Gastrocnemius medialis (tissue), 4 donors: Measurements from ENCODE around the gene TYRO3. TPM values are rescaled to one million over a fixed set of nuclear protein-coding genes. Genes with fewer than 3 reads are reported as not detected.
A peak's percentile ranks its signal among the peaks of the same experiment; 100 is the strongest.

ENCODE experiments used
- ATAC-seq, 2 donors: fragments of 150-250 bp; one replicate each; pipeline ENCODE4 v1.9.1; 2016
- DNase-seq, 2 donors: peaks; one replicate each; pipeline ENCODE4 v3.0.0-alpha.2; 2019
- H3K27ac ChIP-seq, 4 donors: fragments of 200-600 bp; sonication (generic); 1 replicate in 1 of 4; 2 replicates in 3 of 4; pipeline ENCODE4 v1.5.1; 2016 to 2018; ENCODE audit warnings: mild to moderate bottlenecking in 2 of 4, moderate library complexity in 1 of 4
- H3K27me3 ChIP-seq, 3 donors: fragments of 200-600 bp; sonication (generic) in 2 of 3; 1 replicate in 1 of 3; 2 replicates in 2 of 3; pipeline versions ENCODE4 v1.5.1 to v1.6.0; 2016 to 2019; ENCODE audit warnings: mild to moderate bottlenecking in 1 of 3, moderate library complexity in 1 of 3
- H3K36me3 ChIP-seq, 2 donors: fragments of 200-600 bp; sonication (generic) in 1 of 2; one replicate each; pipeline ENCODE4 v1.5.1; 2017 to 2018
- H3K4me1 ChIP-seq, 2 donors: fragments of 200-600 bp; sonication (generic) in 1 of 2; one replicate each; pipeline ENCODE4 v1.5.1; 2016 to 2017; ENCODE audit warnings: mild to moderate bottlenecking in 2 of 2
- H3K4me3 ChIP-seq, 4 donors: fragments of 200-600 bp; sonication (generic) in 3 of 4; 1 replicate in 1 of 4; 2 replicates in 3 of 4; pipeline ENCODE4 v1.5.1; 2016 to 2019; ENCODE audit warnings: mild to moderate bottlenecking in 2 of 4
- H3K9me3 ChIP-seq, 3 donors: fragments of 200-600 bp; sonication (generic) in 2 of 3; 1 replicate in 1 of 3; 2 replicates in 2 of 3; pipeline ENCODE4 v1.5.1; 2016 to 2019
- POLR2A ChIP-seq, 2 donors: fragments of 450-650 bp; IDR thresholded peaks; one replicate each; pipeline ENCODE4 v1.6.1; 2017; ENCODE audit warnings: antibody characterized with exemption in 2 of 2, mild to moderate bottlenecking in 2 of 2, moderate library complexity in 2 of 2
- in situ Hi-C, 4 donors: fragments of 200-750 bp; cut with MboI; loops; one replicate each; pipeline versions ENCODE4 v1.15.0 to v1.8.0; 2017; ENCODE audit warnings: low sequenced_read_pairs in 4 of 4
- intact Hi-C: fragments of 100-400 bp; cut with DNase I; formaldehyde crosslinking; loops from one replicate; pipeline ENCODE4 v1.15.1; 2023; ENCODE audit warnings: low total_unique reads
- total RNA-seq, 4 donors: library from RNA; depleted of rRNA; stranded (reverse); fragments of >200 nt; gene quantifications; one replicate each; pipeline versions ENCODE4 v1.1.0 to v1.2.3, GENCODE V29; 2016
- TF ChIP-seq, protein P1 (sequence below), 5 experiments: fragments of 450-650 bp in 3 of 5; fragments of 200-600 bp in 2 of 5; sonication (generic) in 2 of 5; IDR thresholded peaks in 4 of 5; conservative IDR thresholded peaks in 1 of 5; 1 replicate in 4 of 5; 2 replicates in 1 of 5; pipeline ENCODE4 v1.5.1; 2016 to 2019; ENCODE audit warnings: antibody characterized with exemption in 5 of 5, mild to moderate bottlenecking in 3 of 5, moderate library complexity in 3 of 5

Gene TYRO3
- total RNA-seq, 4 donors from 2014 or later: 1.6 to 4.4 (median 2.4) TPM

DNA sequence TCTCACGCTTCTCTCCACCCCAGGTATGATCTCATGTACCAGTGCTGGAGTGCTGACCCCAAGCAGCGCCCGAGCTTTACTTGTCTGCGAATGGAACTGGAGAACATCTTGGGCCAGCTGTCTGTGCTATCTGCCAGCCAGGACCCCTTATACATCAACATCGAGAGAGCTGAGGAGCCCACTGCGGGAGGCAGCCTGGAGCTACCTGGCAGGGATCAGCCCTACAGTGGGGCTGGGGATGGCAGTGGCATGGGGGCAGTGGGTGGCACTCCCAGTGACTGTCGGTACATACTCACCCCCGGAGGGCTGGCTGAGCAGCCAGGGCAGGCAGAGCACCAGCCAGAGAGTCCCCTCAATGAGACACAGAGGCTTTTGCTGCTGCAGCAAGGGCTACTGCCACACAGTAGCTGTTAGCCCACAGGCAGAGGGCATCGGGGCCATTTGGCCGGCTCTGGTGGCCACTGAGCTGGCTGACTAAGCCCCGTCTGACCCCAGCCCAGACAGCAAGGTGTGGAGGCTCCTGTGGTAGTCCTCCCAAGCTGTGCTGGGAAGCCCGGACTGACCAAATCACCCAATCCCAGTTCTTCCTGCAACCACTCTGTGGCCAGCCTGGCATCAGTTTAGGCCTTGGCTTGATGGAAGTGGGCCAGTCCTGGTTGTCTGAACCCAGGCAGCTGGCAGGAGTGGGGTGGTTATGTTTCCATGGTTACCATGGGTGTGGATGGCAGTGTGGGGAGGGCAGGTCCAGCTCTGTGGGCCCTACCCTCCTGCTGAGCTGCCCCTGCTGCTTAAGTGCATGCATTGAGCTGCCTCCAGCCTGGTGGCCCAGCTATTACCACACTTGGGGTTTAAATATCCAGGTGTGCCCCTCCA, 19.1 kb downstream of the TYRO3 start:
- Histone ChIP-seq H3K27me3 (no peaks in the 10 kb centered on the region), H3K4me1 (no peaks in the 10 kb centered on the region), H3K27ac (no peak overlapping the region), H3K4me3 (no peak overlapping the region), H3K9me3 (no peaks in the 10 kb centered on the region), H3K36me3 (no peaks in the 10 kb centered on the region)
- in situ Hi-C loops (no loop called here), intact Hi-C loops (no loop called here)
- DNase-seq (no peak), ATAC-seq (no peak)
- TF ChIP-seq POLR2A (IDR thresholded peaks at IDR 0.05): no peak
- TF ChIP-seq, protein P1, sequence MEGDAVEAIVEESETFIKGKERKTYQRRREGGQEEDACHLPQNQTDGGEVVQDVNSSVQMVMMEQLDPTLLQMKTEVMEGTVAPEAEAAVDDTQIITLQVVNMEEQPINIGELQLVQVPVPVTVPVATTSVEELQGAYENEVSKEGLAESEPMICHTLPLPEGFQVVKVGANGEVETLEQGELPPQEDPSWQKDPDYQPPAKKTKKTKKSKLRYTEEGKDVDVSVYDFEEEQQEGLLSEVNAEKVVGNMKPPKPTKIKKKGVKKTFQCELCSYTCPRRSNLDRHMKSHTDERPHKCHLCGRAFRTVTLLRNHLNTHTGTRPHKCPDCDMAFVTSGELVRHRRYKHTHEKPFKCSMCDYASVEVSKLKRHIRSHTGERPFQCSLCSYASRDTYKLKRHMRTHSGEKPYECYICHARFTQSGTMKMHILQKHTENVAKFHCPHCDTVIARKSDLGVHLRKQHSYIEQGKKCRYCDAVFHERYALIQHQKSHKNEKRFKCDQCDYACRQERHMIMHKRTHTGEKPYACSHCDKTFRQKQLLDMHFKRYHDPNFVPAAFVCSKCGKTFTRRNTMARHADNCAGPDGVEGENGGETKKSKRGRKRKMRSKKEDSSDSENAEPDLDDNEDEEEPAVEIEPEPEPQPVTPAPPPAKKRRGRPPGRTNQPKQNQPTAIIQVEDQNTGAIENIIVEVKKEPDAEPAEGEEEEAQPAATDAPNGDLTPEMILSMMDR (IDR thresholded peaks at IDR 0.05 in 4 of 5, conservative IDR thresholded peaks at IDR 0.05 in 1 of 5): no peak

DNA sequence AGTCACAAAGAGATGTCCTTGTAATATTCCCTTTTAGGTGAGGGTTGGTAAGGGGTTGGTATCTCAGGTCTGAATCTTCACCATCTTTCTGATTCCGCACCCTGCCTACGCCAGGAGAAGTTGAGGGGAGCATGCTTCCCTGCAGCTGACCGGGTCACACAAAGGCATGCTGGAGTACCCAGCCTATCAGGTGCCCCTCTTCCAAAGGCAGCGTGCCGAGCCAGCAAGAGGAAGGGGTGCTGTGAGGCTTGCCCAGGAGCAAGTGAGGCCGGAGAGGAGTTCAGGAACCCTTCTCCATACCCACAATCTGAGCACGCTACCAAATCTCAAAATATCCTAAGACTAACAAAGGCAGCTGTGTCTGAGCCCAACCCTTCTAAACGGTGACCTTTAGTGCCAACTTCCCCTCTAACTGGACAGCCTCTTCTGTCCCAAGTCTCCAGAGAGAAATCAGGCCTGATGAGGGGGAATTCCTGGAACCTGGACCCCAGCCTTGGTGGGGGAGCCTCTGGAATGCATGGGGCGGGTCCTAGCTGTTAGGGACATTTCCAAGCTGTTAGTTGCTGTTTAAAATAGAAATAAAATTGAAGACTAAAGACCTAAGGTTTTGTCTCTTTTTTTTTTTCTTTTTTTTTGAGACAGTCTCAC, 19.8 kb downstream of the TYRO3 start:
- no peaks in the 10 kb centered on the region for H3K27me3 ChIP-seq
- no peak for TF ChIP-seq POLR2A (IDR thresholded peaks at IDR 0.05)
- TF ChIP-seq, protein P1 (IDR thresholded peaks at IDR 0.05 in 4 of 5, conservative IDR thresholded peaks at IDR 0.05 in 1 of 5): no peak
- H3K9me3 ChIP-seq: no peaks in the 10 kb centered on the region
- no peaks in the 10 kb centered on the region for H3K4me1 ChIP-seq
- ATAC-seq (no peak), DNase-seq (no peak)
- intact Hi-C loops (no loop called here), in situ Hi-C loops (no loop called here)
- H3K4me3 ChIP-seq: no peak overlapping the region
- no peaks in the 10 kb centered on the region for H3K36me3 ChIP-seq
- H3K27ac ChIP-seq: no peak overlapping the region

DNA sequence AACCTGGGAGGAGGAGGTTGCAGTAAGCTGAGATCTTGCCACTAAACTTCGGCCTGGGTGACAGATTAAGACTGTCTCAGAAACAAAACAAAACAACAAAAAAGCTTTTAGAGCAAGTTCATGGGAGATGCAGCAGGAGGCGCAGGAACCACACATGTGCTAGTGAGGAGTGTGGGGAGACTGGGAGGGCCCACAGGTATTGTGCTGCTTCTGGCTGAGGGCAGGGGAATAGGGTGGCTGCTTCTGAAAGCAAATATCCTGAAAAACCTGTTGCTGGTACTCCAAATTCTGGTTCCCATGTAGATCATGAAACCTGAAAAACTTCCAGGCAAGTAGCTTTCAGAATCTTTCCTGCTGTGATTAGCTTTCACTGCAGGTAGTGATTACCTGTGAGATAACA, 22.1 kb downstream of the TYRO3 start:
- no peak overlapping the region for H3K4me3 ChIP-seq
- no peak overlapping the region for H3K27ac ChIP-seq
- TF ChIP-seq POLR2A (IDR thresholded peaks at IDR 0.05): no peak
- in situ Hi-C loops: no loop called here
- DNase-seq (no peak), ATAC-seq (no peak)
- no peaks in the 10 kb centered on the region for H3K9me3 ChIP-seq
- intact Hi-C loops: no loop called here
- H3K4me1 ChIP-seq: peaks cover 0 to 3% of the 10 kb centered on the region in 2 donors
- no peaks in the 10 kb centered on the region for H3K27me3 ChIP-seq
- H3K36me3 ChIP-seq: no peaks in the 10 kb centered on the region

DNA sequence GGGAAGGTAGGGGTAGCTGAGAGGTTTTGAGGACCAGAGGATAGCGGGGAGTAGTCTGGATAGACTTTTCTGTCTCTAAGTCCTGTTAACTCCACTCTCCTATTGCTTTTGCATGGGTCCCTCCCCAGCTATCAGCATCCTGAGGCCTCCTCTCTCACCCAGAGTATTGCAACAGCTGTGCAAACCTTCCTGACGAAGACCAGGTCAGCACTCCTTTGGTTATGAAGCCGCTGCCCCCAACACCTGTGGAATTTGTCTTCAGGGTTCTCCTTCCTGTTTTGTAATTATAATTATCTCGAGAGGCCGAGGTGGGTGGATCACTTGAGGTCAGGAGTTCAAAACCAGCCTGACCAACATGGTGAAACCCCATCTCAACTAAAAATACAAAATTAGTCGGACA, 24.8 kb downstream of the TYRO3 start:
- in situ Hi-C loops (no loop called here), intact Hi-C loops (loop anchor here (2.0 kb wide), 1 partner anchor 25 kb away; the partner anchor contains the start of gene TYRO3)
- H3K4me3 ChIP-seq: no peak overlapping the region
- no peak overlapping the region for H3K27ac ChIP-seq
- DNase-seq (no peak), ATAC-seq (no peak)
- TF ChIP-seq POLR2A (IDR thresholded peaks at IDR 0.05): no peak
- TF ChIP-seq, protein P1 (IDR thresholded peaks at IDR 0.05 in 4 of 5, conservative IDR thresholded peaks at IDR 0.05 in 1 of 5): no peak
- no peaks in the 10 kb centered on the region for H3K9me3 ChIP-seq
- peaks cover 0 to 3% of the 10 kb centered on the region in 2 donors for H3K4me1 ChIP-seq
- H3K27me3 ChIP-seq: no peaks in the 10 kb centered on the region
- no peaks in the 10 kb centered on the region for H3K36me3 ChIP-seq

DNA sequence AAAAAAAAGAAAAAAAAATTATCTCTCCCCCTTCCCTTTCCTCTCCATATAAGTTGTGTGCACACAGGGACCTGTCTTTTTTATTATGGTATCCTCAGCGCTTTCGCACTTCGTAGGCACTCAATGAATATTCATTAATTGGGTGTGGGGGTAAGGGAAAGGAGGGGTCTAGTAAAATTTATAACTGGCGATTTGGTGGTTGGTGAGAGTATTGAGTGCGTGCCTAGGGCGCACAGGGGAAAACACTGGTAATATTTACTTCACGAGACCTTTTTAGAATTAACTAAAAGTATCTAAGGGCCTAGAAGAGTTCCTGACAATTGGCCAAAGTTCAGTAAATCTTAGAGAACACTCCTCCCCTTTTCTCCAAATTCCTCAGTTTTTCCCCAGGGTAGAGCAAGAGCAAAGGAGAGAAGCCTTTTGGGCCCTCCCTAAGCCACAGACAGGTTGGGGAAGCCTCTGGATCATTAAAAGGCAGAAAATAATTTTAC, 25.7 kb downstream of the TYRO3 start:
- DNase-seq: no peak
- intact Hi-C loops (loop anchor here (2.0 kb wide), 1 partner anchor 26 kb away; the partner anchor contains the start of gene TYRO3), in situ Hi-C loops (no loop called here)
- H3K27me3 ChIP-seq: no peaks in the 10 kb centered on the region
- H3K4me1 ChIP-seq: peaks cover 0 to 3% of the 10 kb centered on the region in 2 donors
- no peaks in the 10 kb centered on the region for H3K36me3 ChIP-seq
- H3K4me3 ChIP-seq: peak overlapping the region; percentile 45 to 67 (median 56)
- ATAC-seq: no peak
- no peak overlapping the region for H3K27ac ChIP-seq
- no peaks in the 10 kb centered on the region for H3K9me3 ChIP-seq
- no peak for TF ChIP-seq POLR2A (IDR thresholded peaks at IDR 0.05)
- TF ChIP-seq, protein P1 (IDR thresholded peaks at IDR 0.05 in 4 of 5, conservative IDR thresholded peaks at IDR 0.05 in 1 of 5): no peak
